ENCODE measurements around the gene WASL. TPM values are rescaled to one million over a fixed set of nuclear protein-coding genes. Genes with fewer than 3 reads are reported as not detected.

WASL gene
- total and polyA plus RNA-seq, 3 donors from 2014 or later, result 43.3 to 69.3 (median 62.6) TPM

DNA sequence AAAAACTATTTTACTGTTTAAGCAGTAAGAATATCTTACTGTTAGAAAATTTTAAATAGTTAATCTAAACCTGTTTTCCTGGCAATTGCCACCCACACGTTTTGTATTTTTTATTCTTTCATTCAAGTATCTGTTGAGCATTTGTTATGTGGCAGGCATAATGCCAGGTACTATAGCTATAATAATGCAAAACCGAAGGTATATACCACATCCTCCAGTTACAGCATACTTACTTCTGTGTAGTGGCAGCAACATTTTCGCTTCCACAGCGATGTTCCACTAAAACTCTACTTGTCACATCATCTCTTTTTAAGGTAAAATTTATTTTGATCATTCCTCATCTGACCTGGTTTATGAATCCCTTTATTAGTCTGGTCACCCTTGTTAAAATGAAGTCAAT is 30.0 kb downstream of the WASL start:
- H3K36me3 ChIP-seq (ENCODE audit: low read depth, missing control alignments), result no peaks in the 10 kb centered on the region
- H3K27ac ChIP-seq, result peak overlapping the region; percentile 35 to 46
- TF ChIP-seq POLR2A (IDR thresholded peaks at IDR 0.05), result no peak
- TF ChIP-seq, protein P1, sequence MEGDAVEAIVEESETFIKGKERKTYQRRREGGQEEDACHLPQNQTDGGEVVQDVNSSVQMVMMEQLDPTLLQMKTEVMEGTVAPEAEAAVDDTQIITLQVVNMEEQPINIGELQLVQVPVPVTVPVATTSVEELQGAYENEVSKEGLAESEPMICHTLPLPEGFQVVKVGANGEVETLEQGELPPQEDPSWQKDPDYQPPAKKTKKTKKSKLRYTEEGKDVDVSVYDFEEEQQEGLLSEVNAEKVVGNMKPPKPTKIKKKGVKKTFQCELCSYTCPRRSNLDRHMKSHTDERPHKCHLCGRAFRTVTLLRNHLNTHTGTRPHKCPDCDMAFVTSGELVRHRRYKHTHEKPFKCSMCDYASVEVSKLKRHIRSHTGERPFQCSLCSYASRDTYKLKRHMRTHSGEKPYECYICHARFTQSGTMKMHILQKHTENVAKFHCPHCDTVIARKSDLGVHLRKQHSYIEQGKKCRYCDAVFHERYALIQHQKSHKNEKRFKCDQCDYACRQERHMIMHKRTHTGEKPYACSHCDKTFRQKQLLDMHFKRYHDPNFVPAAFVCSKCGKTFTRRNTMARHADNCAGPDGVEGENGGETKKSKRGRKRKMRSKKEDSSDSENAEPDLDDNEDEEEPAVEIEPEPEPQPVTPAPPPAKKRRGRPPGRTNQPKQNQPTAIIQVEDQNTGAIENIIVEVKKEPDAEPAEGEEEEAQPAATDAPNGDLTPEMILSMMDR (IDR thresholded peaks at IDR 0.05), result no peak
- 80 to 82% methylated on average over 4 of the region's 4 CpGs for WGBS, 2 donors
- no peak for DNase-seq
- no peaks in the 10 kb centered on the region for H3K27me3 ChIP-seq
- intact Hi-C loops (cut with DNase I; ENCODE audit: low total_unique reads), result no loop called here
- no peaks in the 10 kb centered on the region for H3K9me3 ChIP-seq
- no peak overlapping the region for H3K4me3 ChIP-seq
- peaks cover 10% of the 10 kb centered on the region for H3K4me1 ChIP-seq

DNA sequence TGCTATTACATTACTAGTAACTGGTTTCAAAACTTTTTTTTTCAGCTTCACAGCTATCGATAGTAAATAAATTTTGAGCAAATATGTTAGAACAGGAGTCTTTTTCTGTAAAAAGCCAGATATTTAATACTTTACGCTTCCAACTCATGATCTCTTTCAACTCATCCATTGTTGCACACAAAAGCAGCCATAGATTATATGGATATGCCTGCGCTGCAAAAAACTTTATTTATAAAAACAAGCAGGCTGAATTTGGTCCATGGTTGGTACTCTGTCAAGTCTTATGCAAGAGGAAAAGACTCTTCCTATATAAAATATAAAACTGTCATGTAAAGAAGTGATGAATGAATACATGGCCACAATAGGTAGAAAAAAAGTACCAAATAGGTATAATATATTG is 31.1 kb downstream of the WASL start:
- intact Hi-C loops (cut with DNase I; ENCODE audit: low total_unique reads), result no loop called here
- no peak for DNase-seq
- no peak for TF ChIP-seq POLR2A (IDR thresholded peaks at IDR 0.05)
- TF ChIP-seq, protein P1 (IDR thresholded peaks at IDR 0.05), result no peak
- no peaks in the 10 kb centered on the region for H3K27me3 ChIP-seq
- no peak overlapping the region for H3K27ac ChIP-seq
- no peaks in the 10 kb centered on the region for H3K9me3 ChIP-seq
- WGBS, 2 donors, result 97% methylated on average over 3 of the region's 3 CpGs
- H3K4me1 ChIP-seq, result peaks cover 6% of the 10 kb centered on the region
- H3K4me3 ChIP-seq, result no peak overlapping the region
- no peaks in the 10 kb centered on the region for H3K36me3 ChIP-seq (ENCODE audit: low read depth, missing control alignments)

DNA sequence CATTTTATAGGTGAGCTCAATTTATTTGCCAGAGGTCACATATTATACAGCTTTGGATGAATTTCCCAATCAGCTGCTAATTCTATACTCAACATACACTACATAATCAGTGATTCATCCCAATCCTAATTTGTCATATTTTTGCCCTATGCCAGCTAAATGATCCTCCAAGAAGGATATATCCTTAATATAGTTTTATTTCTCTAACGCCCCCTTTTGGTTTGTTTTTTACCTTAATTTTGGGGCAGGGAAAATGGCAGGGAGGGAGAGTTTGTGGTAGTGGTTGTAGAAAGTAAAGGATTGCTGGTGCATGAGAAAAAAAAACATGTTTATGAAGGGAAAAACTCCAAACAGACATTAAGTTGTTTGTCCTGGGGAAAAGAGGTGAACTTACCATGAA is 31.9 kb downstream of the WASL start:
- TF ChIP-seq POLR2A (IDR thresholded peaks at IDR 0.05), result no peak
- TF ChIP-seq, protein P1 (IDR thresholded peaks at IDR 0.05), result no peak
- Histone ChIP-seq H3K4me1 (peaks cover 6% of the 10 kb centered on the region), H3K36me3 (ENCODE audit: low read depth, missing control alignments) (no peaks in the 10 kb centered on the region), H3K4me3 (no peak overlapping the region), H3K27me3 (no peaks in the 10 kb centered on the region), H3K9me3 (no peaks in the 10 kb centered on the region), H3K27ac (no peak overlapping the region)
- intact Hi-C loops (cut with DNase I; ENCODE audit: low total_unique reads), result no loop called here
- DNase-seq, result no peak
- 90 to 96% methylated on average over 1 of the region's 1 CpG for WGBS, 2 donors

DNA sequence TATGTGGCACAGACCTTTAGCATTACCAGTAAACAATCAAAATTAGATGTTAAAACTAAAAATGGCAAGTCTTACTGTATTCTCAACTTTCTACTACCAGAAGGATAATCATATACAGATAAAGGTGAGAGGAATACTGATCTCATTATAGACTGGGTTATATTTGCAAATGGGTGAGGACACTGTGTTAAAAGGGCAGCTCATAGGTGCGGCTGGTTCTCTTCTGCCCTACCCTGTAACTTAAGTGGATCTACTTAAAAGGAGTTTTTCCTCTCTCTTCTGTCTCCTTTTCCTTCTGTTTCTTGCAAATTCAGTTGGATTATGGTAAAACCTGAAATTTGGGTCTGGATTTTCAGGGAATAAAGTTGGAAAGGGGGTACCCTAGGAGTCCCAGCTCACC is 33.0 kb downstream of the WASL start:
- Histone ChIP-seq H3K36me3 (ENCODE audit: low read depth, missing control alignments) (no peaks in the 10 kb centered on the region), H3K27ac (no peak overlapping the region), H3K27me3 (no peaks in the 10 kb centered on the region), H3K4me3 (no peak overlapping the region), H3K9me3 (no peaks in the 10 kb centered on the region), H3K4me1 (peaks cover 6% of the 10 kb centered on the region)
- 0% methylated on average over 1 of the region's 1 CpG for WGBS, 2 donors
- no peak for DNase-seq
- TF ChIP-seq POLR2A (IDR thresholded peaks at IDR 0.05), result no peak
- TF ChIP-seq, protein P1 (IDR thresholded peaks at IDR 0.05), result no peak
- intact Hi-C loops (cut with DNase I; ENCODE audit: low total_unique reads), result no loop called here

DNA sequence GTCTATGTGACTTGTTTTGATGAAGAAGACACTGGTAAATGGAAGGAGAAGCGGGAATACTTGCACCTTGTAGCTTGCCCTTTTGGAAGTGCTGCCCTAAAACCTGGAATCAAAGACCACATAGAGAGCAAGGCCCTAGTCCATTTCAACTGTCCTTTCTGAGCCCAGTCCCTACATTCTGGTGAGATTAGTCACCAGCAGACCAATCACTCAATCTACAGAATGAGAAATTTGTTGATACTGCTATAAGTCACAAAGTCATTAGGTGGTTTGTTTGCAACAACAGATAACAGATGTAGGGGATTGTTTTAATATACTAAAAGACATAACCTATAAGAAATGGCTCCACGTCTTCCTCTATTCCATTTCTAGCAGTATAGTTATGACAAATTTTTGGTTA is 33.6 kb downstream of the WASL start:
- TF ChIP-seq, protein P1 (IDR thresholded peaks at IDR 0.05), result no peak
- no peak for TF ChIP-seq POLR2A (IDR thresholded peaks at IDR 0.05)
- no peaks in the 10 kb centered on the region for H3K27me3 ChIP-seq
- H3K36me3 ChIP-seq (ENCODE audit: low read depth, missing control alignments), result no peaks in the 10 kb centered on the region
- no peak overlapping the region for H3K27ac ChIP-seq
- H3K4me3 ChIP-seq, result no peak overlapping the region
- intact Hi-C loops (cut with DNase I; ENCODE audit: low total_unique reads), result no loop called here
- H3K4me1 ChIP-seq, result peaks cover 6% of the 10 kb centered on the region
- WGBS, 2 donors, result 91 to 95% methylated on average over 2 of the region's 2 CpGs
- DNase-seq, result no peak
- H3K9me3 ChIP-seq, result no peaks in the 10 kb centered on the region

All from testis (tissue), 3 donors.